GM12891 (cell line): ENCODE results near the gene NLGN4Y. TPM values are rescaled to one million over a fixed set of nuclear protein-coding genes. Genes with fewer than 3 reads are reported as not detected.

Experiments used
- DNase-seq: peaks from one replicate; pipeline ENCODE4 v3.0.0; 2011; ENCODE audit warnings: low spot score; ENCODE audit not compliant: insufficient read length
- FAIRE-seq: peaks from 2 replicates; lab custom pipeline; 2011; peaks lifted over from hg19 to GRCh38; lab: Jason Lieb, UNC
- PAX5 ChIP-seq: IDR thresholded peaks from 2 replicates; pipeline ENCODE4 v1.6.1; 2011; ENCODE audit warnings: low read length, moderate library complexity, mild to moderate bottlenecking; ENCODE audit not compliant: insufficient read depth, severe bottlenecking
- POLR2A ChIP-seq: IDR thresholded peaks from 2 replicates; pipeline ENCODE4 v1.6.1; 2011; ENCODE audit warnings: low read depth, low read length, control low read depth
- POLR2AphosphoS5 ChIP-seq: IDR thresholded peaks from 2 replicates; pipeline ENCODE4 v1.6.1; 2011; ENCODE audit warnings: low read depth, low read length, control low read depth
- POU2F2 ChIP-seq: IDR thresholded peaks from 2 replicates; pipeline ENCODE4 v1.6.1; 2011; ENCODE audit warnings: low read depth, mild to moderate bottlenecking, control low read depth, low read length, moderate library complexity
- SPI1 ChIP-seq: IDR thresholded peaks from 2 replicates; pipeline ENCODE4 v1.6.1; 2011; ENCODE audit warnings: low read depth, low read length, control low read depth
- TAF1 ChIP-seq: IDR thresholded peaks from 2 replicates; pipeline ENCODE4 v1.6.1; 2011; ENCODE audit warnings: low read depth, low read length, control low read depth
- polyA plus RNA-seq: library from polyadenylated mRNA; unstranded; fragments of >200 nt; gene quantifications from one replicate; pipeline ENCODE4 v1.2.1, GENCODE V29; 2012; ENCODE audit warnings: low read depth, missing spikeins, inconsistent platforms; ENCODE audit not compliant: missing spikeins

NLGN4Y gene
- polyA plus RNA-seq = 3.2 TPM

DNA sequence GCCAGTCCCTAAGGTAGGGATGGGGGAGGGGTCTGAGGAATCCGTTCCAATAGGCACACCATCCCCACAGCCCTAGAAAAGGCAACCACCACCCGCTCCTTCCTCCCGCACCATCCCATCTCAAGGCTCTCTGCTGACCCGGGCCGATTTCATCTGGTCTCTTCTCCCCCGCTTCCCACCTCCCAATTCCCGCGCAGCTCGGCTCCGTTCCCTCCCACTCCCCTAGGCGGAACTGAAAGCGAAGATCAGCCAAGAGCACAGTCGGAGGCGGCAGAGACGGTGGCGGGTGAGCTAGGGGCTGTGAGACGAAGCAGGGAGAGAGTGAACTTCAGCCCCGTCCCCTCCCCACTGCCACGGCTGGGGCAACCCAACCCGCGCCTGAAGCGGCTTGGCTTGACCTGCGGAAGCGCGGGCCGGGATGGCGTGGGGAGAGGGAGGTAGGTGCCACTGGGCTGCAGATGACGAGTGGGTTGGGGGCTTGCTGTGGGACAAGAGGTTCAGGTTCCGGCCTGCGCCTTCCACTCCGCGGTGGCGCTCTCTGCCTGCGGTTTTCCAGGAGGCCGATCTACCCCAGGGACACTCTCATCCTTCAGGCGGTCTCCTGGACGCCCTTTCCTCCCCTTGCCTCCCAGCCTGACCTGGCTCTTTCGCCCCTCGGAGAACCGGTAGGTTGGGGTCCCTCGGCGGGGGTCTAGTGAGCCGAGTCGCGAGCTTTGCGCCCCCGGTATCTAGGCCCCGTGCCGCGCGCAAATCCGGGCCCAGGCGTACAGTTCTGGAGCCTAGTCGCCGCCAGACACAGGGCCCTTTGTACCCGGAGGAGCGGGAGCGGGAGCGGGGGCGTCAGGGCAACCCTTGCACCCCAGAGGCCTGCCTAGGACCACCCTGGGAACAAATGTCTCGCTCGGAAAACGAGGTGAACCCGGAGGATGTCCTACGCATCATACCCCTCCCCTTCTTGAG, at the start of gene NLGN4Y:
Gene NLGN4Y (plus strand): TSS at position 258 of the 960 bp plus-strand sequence. CDS start 97,591 bp downstream, outside the sequence.
- DNase-seq (peak; percentile 16), FAIRE-seq (peak; percentile 87)
- TF ChIP-seq TAF1 = no peak
- TF ChIP-seq SPI1 = peak; percentile 80

DNA sequence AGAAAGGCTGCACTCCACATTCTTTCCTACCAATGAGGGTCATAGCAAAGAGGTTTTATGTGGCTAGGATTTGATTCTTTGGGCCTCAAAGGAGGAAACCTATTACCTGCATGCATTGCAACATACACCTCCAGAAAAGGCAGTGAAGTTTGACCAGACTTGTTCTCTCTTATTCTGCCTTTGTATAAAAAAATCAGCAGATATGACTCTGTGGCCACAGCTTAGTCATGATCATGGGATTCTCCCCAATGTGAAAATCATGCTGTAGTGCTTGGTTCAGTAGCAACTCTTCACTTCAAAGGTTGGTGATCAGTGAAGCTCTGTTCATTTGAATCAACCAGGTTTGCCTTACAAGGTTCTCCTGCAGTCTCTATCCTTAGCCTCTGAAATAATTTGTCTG, 38.4 kb upstream of the NLGN4Y start:
- FAIRE-seq = no peak
- no peak for TF ChIP-seq POLR2A
- TF ChIP-seq SPI1 = no peak
- no peak for TF ChIP-seq POLR2AphosphoS5
- TF ChIP-seq TAF1 = no peak
- TF ChIP-seq POU2F2 = no peak
- TF ChIP-seq PAX5 = no peak
- no peak for DNase-seq

DNA sequence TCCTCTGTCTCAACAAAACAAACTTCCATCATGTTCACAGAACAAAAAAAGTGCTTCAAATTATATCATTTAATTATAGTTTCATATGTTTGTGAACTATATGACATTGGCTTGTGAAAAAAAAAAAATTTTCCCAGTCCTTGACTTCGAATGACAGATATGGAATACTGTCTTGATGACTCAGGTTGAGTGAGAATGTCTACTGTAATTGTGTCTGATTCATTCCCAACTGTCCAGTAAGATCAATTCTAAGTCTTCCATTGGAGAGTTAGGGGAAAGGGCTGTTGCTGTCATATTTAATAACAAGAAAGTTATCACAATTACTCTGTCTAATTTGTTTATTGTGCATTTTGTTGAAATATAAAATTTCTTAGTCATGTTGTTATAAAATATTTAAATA, 34.1 kb upstream of the NLGN4Y start:
- no peak for TF ChIP-seq TAF1
- no peak for TF ChIP-seq POLR2A
- DNase-seq (no peak), FAIRE-seq (peak; percentile 54)

DNA sequence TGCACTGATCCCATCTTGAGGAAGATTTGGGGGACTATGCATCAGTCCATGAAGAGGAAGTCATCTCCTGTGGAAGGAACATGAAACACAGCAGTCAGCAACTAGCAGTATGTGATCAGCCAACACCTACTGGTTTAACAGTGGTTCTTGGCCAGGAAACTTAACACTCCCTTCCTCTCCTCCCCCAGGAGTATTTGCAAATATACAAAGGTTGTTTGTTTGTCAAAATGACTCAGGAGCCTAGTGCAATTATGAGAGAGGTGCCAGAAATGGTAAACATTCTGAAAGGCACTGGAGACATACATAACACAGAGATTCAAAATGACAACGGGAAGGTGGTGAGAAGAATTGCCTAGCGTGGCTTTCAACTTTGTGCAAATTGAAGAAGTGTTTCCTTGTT, 26.3 kb upstream of the NLGN4Y start:
- DNase-seq (no peak), FAIRE-seq (no peak)
- TF ChIP-seq POU2F2 (no peak), POLR2A (no peak), TAF1 (no peak), POLR2AphosphoS5 (no peak), SPI1 (no peak)

DNA sequence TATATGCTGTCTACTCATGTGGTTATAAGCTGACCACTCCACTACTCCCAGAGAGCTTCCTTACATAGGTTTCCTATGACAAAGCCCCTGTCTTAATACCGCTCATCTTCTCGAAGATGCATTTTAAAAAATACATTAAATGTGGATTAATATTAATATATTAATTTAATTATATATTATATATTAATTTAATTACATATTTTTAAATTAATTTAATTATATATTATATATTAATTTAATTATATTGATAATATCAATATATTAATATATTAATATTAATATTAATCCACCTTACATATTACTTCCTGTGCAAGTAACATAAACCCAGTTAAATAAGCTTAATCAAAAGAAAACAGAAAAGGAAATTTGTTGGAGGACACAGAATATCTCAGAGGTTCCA, 19.7 kb upstream of the NLGN4Y start:
- FAIRE-seq (no peak), DNase-seq (no peak)
- TF ChIP-seq PAX5 (no peak), POLR2AphosphoS5 (no peak), TAF1 (no peak), POLR2A (no peak), SPI1 (no peak), POU2F2 (no peak)

DNA sequence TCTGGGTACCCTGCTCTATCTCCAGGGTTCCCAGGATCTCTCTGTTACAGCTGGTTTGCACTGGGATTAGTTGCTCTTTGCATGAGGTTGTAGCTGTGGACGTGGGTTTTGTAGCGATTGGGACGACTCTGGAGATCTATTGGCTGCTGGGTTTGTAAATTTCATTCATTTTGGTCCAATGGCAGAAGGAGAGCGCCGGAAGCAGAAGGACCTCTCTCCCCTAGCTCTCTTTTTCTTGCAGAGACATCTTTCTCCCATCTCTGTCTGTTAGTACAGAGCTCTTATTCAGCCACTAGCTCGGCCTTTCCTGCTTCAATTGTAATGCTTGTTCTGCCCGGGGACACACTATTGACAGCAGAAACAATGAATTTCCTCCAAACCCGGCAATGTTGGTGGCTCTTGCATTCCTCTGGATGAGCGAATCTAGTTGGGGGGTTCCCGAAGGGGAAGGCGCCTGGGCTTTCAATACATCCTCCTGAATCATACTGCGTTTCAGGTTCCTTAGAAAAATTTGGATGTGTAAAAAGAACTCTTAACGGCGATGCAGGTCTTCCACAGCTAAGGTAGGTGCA, 1.9 kb upstream of the NLGN4Y start:
- DNase-seq (no peak), FAIRE-seq (no peak)

DNA sequence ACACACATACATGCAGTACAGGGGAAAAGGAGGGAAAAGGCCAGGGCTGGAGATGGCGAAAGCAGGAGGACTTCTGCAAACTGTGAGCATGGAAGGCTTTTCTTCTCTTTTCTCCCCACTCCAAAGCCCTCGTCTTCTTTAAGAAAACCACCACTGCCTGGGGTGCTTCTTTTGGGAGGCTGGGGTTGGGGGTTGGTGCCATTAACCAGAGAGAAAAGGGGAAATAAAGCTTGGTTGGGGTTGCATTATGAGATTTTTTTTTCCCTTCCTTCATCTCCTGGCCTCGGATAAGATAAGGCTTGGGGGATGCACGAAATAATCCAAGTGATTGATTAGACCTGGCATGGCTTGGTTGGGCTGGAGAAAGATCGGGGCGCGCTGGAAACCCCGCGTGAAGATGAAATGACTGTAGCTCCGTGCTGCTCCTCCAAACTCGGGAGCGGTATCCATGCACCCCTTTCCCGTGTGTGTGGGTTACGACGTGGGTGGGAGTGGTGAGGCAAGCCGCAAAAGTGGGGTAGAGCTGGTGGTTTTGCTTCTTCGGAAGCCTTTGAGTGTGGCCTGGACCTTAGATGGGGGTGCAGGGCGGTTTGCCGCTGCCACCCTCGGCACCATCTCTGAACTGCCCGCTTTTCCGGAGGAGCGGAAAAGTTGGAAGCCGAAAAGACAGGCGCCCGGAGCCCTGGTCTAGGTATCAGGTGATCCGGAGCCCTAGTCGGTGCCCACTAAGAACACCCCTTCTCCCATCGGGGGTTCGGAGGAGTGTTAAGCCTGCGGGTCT, 648 bp upstream of the NLGN4Y start:
- DNase-seq = no peak
- TF ChIP-seq POU2F2 (no peak), SPI1 (no peak), TAF1 (no peak), POLR2AphosphoS5 (no peak), PAX5 (no peak), POLR2A (no peak)
- no peak for FAIRE-seq

More for the DNA sequence above, 1.9 kb upstream of the NLGN4Y start:
- TF ChIP-seq POU2F2 = no peak
- TF ChIP-seq PAX5 = no peak

DNA sequence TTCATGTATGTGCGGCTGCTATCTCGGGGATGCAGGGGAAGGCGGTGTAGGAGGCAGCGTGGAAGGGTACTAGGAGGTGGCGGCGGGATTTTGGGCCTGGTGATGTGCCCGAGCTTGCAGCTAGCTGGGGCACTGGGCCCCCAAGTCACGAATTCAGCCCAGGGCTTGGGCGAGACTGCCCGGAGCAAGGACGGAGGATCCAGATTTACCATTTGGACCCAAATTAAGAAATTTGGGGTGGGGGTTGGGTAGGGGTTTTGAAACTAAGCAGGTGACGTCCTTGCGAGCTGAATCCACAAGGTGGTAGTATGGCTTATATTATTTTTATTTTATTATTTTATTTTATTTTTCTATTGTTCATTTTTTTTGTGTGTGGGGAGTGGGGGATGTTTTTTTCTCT, 986 bp downstream of the NLGN4Y start:
- TF ChIP-seq TAF1 (no peak), POLR2A (no peak), PAX5 (no peak), SPI1 (no peak), POU2F2 (no peak), POLR2AphosphoS5 (no peak)
- peak; percentile 1 for DNase-seq
- no peak for FAIRE-seq

DNA sequence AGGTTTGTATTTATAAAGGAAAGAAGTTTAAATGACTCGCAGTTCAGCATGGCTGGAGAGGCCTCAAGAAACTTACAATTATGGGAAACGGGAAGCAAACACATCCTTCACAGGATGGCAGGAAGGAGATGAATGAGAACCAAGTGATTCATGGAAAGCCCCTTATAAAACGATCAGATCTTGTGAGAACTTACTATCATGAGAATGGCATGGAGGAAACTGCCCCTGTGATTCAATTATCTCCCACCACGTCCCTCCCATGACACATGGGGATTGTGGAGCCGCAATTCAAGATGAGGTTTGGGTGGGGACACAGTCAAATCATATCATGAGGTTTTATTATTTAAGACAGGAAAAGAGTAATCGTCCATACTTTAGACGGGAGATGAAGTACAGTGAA, 4.0 kb downstream of the NLGN4Y start:
- DNase-seq (no peak), FAIRE-seq (no peak)
- TF ChIP-seq PAX5 = no peak
- TF ChIP-seq TAF1 = no peak
- TF ChIP-seq SPI1 = no peak
- TF ChIP-seq POU2F2 = no peak
- no peak for TF ChIP-seq POLR2AphosphoS5
- no peak for TF ChIP-seq POLR2A
